Measurements from ENCODE around the gene DEPDC5. TPM values are rescaled to one million over a fixed set of nuclear protein-coding genes. Genes with fewer than 3 reads are reported as not detected.
A peak's percentile ranks its signal among the peaks of the same experiment; 100 is the strongest.

DEPDC5 gene
- total RNA-seq, 1 donor from 2014 or later = 13.0 TPM

- no peaks in the 10 kb centered on the region for H3K4me1 Mint-ChIP-seq (ENCODE audit: low read depth, unreplicated experiment)
- Histone ChIP-seq H4K20me1 (ENCODE audit: insufficient read depth, low read length) (no peaks in the 10 kb centered on the region), H3K27me3 (ENCODE audit: insufficient read depth, low read length) (no peaks in the 10 kb centered on the region), H3K79me2 (ENCODE audit: insufficient read depth, low read length) (no peaks in the 10 kb centered on the region), H3K4me2 (ENCODE audit: low read length) (peak overlapping the region; percentile 18), H3K4me1 (ENCODE audit: insufficient read depth, low read length) (peaks cover 8% of the 10 kb centered on the region), H3K9me3 (ENCODE audit: insufficient read depth, low read depth, low read length) (no peaks in the 10 kb centered on the region), H3K27ac (ENCODE audit: low read depth, low read length) (peak overlapping the region; percentile 30), H3K36me3 (ENCODE audit: insufficient read depth, low read length) (peaks cover 3% of the 10 kb centered on the region), H3K9ac (ENCODE audit: low read length) (no peak overlapping the region), H2AFZ (ENCODE audit: low read depth, low read length) (no peak overlapping the region), H3K4me3 (ENCODE audit: insufficient read depth, low read depth, low read length) (no peak overlapping the region)
- H3K36me3 Mint-ChIP-seq (ENCODE audit: low read depth, unreplicated experiment) = peaks cover 9% of the 10 kb centered on the region
- DNase-seq (ENCODE audit: low read depth) (peak; percentile 62), FAIRE-seq (peak; percentile 88)
- no peak overlapping the region for H3K4me3 Mint-ChIP-seq (ENCODE audit: unreplicated experiment)
- no peaks in the 10 kb centered on the region for H3K9me3 Mint-ChIP-seq (ENCODE audit: unreplicated experiment)
- H3K27ac Mint-ChIP-seq (ENCODE audit: unreplicated experiment) = no peak overlapping the region
- no peak for TF ChIP-seq EZH2 (IDR thresholded peaks at IDR 0.05; ENCODE audit: insufficient read depth, low read length)
- TF ChIP-seq CTCF (IDR thresholded peaks at IDR 0.05; ENCODE audit: insufficient read depth, low read depth, low read length) = peak; percentile 36
- H3K27me3 Mint-ChIP-seq (ENCODE audit: low read depth, unreplicated experiment) = no peaks in the 10 kb centered on the region
These were observed 117.1 kb downstream of the DEPDC5 start for GRCh38 chr22:31870890-31871289.

- FAIRE-seq (no peak), DNase-seq (ENCODE audit: low read depth) (no peak)
- Histone ChIP-seq H3K9ac (ENCODE audit: low read length) (no peak overlapping the region), H3K4me3 (ENCODE audit: insufficient read depth, low read depth, low read length) (no peak overlapping the region), H3K27ac (ENCODE audit: low read depth, low read length) (no peak overlapping the region), H3K79me2 (ENCODE audit: insufficient read depth, low read length) (no peaks in the 10 kb centered on the region), H4K20me1 (ENCODE audit: insufficient read depth, low read length) (no peaks in the 10 kb centered on the region), H3K4me1 (ENCODE audit: insufficient read depth, low read length) (peaks cover 8% of the 10 kb centered on the region), H3K9me3 (ENCODE audit: insufficient read depth, low read depth, low read length) (no peaks in the 10 kb centered on the region), H3K4me2 (ENCODE audit: low read length) (peak overlapping the region; percentile 18), H3K27me3 (ENCODE audit: insufficient read depth, low read length) (no peaks in the 10 kb centered on the region), H3K36me3 (ENCODE audit: insufficient read depth, low read length) (peaks cover 3% of the 10 kb centered on the region), H2AFZ (ENCODE audit: low read depth, low read length) (no peak overlapping the region)
- Mint-ChIP-seq H3K27ac (ENCODE audit: unreplicated experiment) (no peak overlapping the region), H3K27me3 (ENCODE audit: low read depth, unreplicated experiment) (no peaks in the 10 kb centered on the region), H3K4me1 (ENCODE audit: low read depth, unreplicated experiment) (no peaks in the 10 kb centered on the region), H3K9me3 (ENCODE audit: unreplicated experiment) (no peaks in the 10 kb centered on the region), H3K4me3 (ENCODE audit: unreplicated experiment) (no peak overlapping the region), H3K36me3 (ENCODE audit: low read depth, unreplicated experiment) (peaks cover 9% of the 10 kb centered on the region)
- TF ChIP-seq EZH2 (IDR thresholded peaks at IDR 0.05; ENCODE audit: insufficient read depth, low read length) (no peak), CTCF (IDR thresholded peaks at IDR 0.05; ENCODE audit: insufficient read depth, low read depth, low read length) (no peak)
These were observed 117.7 kb downstream of the DEPDC5 start for GRCh38 chr22:31871480-31871879.

- peaks cover 8% of the 10 kb centered on the region for H3K4me1 ChIP-seq (ENCODE audit: insufficient read depth, low read length)
- FAIRE-seq (no peak), DNase-seq (ENCODE audit: low read depth) (no peak)
- no peak overlapping the region for H3K4me3 ChIP-seq (ENCODE audit: insufficient read depth, low read depth, low read length)
- H2AFZ ChIP-seq (ENCODE audit: low read depth, low read length) = no peak overlapping the region
- no peak overlapping the region for H3K27ac ChIP-seq (ENCODE audit: low read depth, low read length)
- H3K9ac ChIP-seq (ENCODE audit: low read length) = no peak overlapping the region
- no peaks in the 10 kb centered on the region for H3K79me2 ChIP-seq (ENCODE audit: insufficient read depth, low read length)
- TF ChIP-seq EZH2 (IDR thresholded peaks at IDR 0.05; ENCODE audit: insufficient read depth, low read length) = no peak
- TF ChIP-seq CTCF (IDR thresholded peaks at IDR 0.05; ENCODE audit: insufficient read depth, low read depth, low read length) = no peak
- no peaks in the 10 kb centered on the region for H3K9me3 Mint-ChIP-seq (ENCODE audit: unreplicated experiment)
- H3K27me3 ChIP-seq (ENCODE audit: insufficient read depth, low read length) = no peaks in the 10 kb centered on the region
- H3K4me2 ChIP-seq (ENCODE audit: low read length) = no peak overlapping the region
- H3K36me3 Mint-ChIP-seq (ENCODE audit: low read depth, unreplicated experiment) = peaks cover 9% of the 10 kb centered on the region
- peaks cover 3% of the 10 kb centered on the region for H3K36me3 ChIP-seq (ENCODE audit: insufficient read depth, low read length)
- H3K4me1 Mint-ChIP-seq (ENCODE audit: low read depth, unreplicated experiment) = no peaks in the 10 kb centered on the region
- no peaks in the 10 kb centered on the region for H3K9me3 ChIP-seq (ENCODE audit: insufficient read depth, low read depth, low read length)
- no peaks in the 10 kb centered on the region for H4K20me1 ChIP-seq (ENCODE audit: insufficient read depth, low read length)
- no peak overlapping the region for H3K4me3 Mint-ChIP-seq (ENCODE audit: unreplicated experiment)
- H3K27me3 Mint-ChIP-seq (ENCODE audit: low read depth, unreplicated experiment) = no peaks in the 10 kb centered on the region
- H3K27ac Mint-ChIP-seq (ENCODE audit: unreplicated experiment) = no peak overlapping the region
These were observed 118.4 kb downstream of the DEPDC5 start for GRCh38 chr22:31872209-31872608.
